K562 (cell line): ENCODE data around the gene ANO7. TPM values are rescaled to one million over a fixed set of nuclear protein-coding genes. Genes with fewer than 3 reads are reported as not detected.

ENCODE experiments used
- ATAC-seq: fragments of 200-7000 bp; cut with Tn5 transposase; 3 replicates; pipeline ENCODE4 v1.9.1; 2020; ENCODE audit warnings: moderate library complexity
- BruUV-seq: library from RNA; stranded (reverse); fragments of 400-500 nt; replicated peaks from 2 replicates; lab custom pipeline; 2021; lab: Mats Ljungman, UMichigan
- CTCF ChIA-PET: fragments of 300-600 bp; formaldehyde crosslinking; extraction: SDS; loops from one replicate; lab custom pipeline; 2021; ENCODE audit warnings: low intra/inter-chr PET ratio; lab: Yijun Ruan, JAX
- POLR2A ChIA-PET: fragments of 300-600, 350-650 bp; sonication (Branson Sonifier 250); formaldehyde crosslinking; extraction: SDS; loops from one replicate; lab custom pipeline; 2021; ENCODE audit warnings: antibody characterized with exemption, inconsistent platforms; lab: Yijun Ruan, JAX
- DNase-seq, 4 experiments: peaks; one replicate each; pipeline versions ENCODE4 v3.0.0 to v3.0.0-alpha.2; 2011 to 2018; ENCODE audit warnings: low spot score in 3 of 4, mixed read lengths in 3 of 4; ENCODE audit errors: extremely low read depth in 1 of 4
- FAIRE-seq: peaks from 2 replicates; lab custom pipeline; 2011; peaks lifted over from hg19 to GRCh38; lab: Jason Lieb, UNC
- H2AFZ ChIP-seq: 2 replicates; pipeline ENCODE4 v1.6.0; 2011; ENCODE audit warnings: low read depth, low read length, control low read depth, inconsistent platforms
- H3K27ac ChIP-seq: fragments of 200-600 bp; 3 replicates; pipeline ENCODE4 v1.8.0; 2011; ENCODE audit warnings: low read depth, mild to moderate bottlenecking, control low read depth, inconsistent platforms, low read length, moderate library complexity, mixed read lengths; ENCODE audit errors: extremely low read depth
- H3K27me3 ChIP-seq, 2 experiments: fragments of 300-600 bp in 1 of 2; 2 replicates in 1 of 2; 3 replicates in 1 of 2; pipeline versions ENCODE4 v1.6.0 to v1.8.0; 2011; ENCODE audit warnings: inconsistent platforms in 2 of 2, low read length in 2 of 2, mild to moderate bottlenecking in 1 of 2, mixed read lengths in 1 of 2, moderate library complexity in 1 of 2; ENCODE audit not compliant: control insufficient read depth in 2 of 2, insufficient read depth in 2 of 2
- H3K36me3 ChIP-seq: fragments of 300-600 bp; 3 replicates; pipeline ENCODE4 v1.8.0; 2011; ENCODE audit warnings: mild to moderate bottlenecking, low read length, inconsistent platforms; ENCODE audit not compliant: control insufficient read depth, insufficient read depth
- H3K4me1 ChIP-seq, 2 experiments: fragments of 200-600 bp in 1 of 2; replicated peaks in 1 of 2; 2 replicates in 1 of 2; 3 replicates in 1 of 2; pipeline versions ENCODE4 v1.5.1 to v1.8.0; 2011; ENCODE audit warnings: inconsistent platforms in 2 of 2, low read length in 2 of 2, mild to moderate bottlenecking in 1 of 2, mixed read lengths in 1 of 2, moderate library complexity in 1 of 2; ENCODE audit not compliant: control insufficient read depth in 2 of 2, insufficient read depth in 2 of 2
- H3K4me2 ChIP-seq: 2 replicates; pipeline ENCODE4 v1.6.1; 2011; ENCODE audit warnings: low read length, control low read depth, inconsistent platforms, mixed read lengths; ENCODE audit not compliant: insufficient read depth
- H3K4me3 ChIP-seq: fragments of 200-600 bp; sonication (generic), shearing (Covaris generic); 2 replicates; pipeline ENCODE4 v1.5.1; 2016; ENCODE audit warnings: control low read depth, inconsistent platforms
- H3K79me2 ChIP-seq: fragments of 200-600 bp; 3 replicates; pipeline ENCODE4 v1.8.0; 2011; ENCODE audit warnings: low read length, inconsistent platforms; ENCODE audit not compliant: control insufficient read depth, insufficient read depth
- H3K9ac ChIP-seq, 2 experiments: 2 replicates each; pipeline versions ENCODE4 v1.6.0 to v1.6.1; 2011; ENCODE audit warnings: low read depth in 2 of 2, low read length in 2 of 2, control low read depth in 1 of 2, inconsistent platforms in 1 of 2, mild to moderate bottlenecking in 1 of 2, mixed read lengths in 1 of 2; ENCODE audit not compliant: insufficient read depth in 1 of 2
- H3K9me1 ChIP-seq: one replicate; pipeline ENCODE4 v1.6.0; 2011; ENCODE audit warnings: inconsistent platforms, mild to moderate bottlenecking, low read length, moderate library complexity; ENCODE audit not compliant: control insufficient read depth, insufficient read depth
- H3K9me3 ChIP-seq: replicated peaks from 2 replicates; pipeline ENCODE4 v1.5.1; 2011; ENCODE audit warnings: low read depth, low read length, inconsistent platforms; ENCODE audit not compliant: control insufficient read depth, insufficient read depth
- H4K20me1 ChIP-seq: replicated peaks from 2 replicates; pipeline ENCODE4 v1.6.1; 2011; ENCODE audit warnings: low read length, inconsistent platforms, mixed read lengths; ENCODE audit not compliant: control insufficient read depth, insufficient read depth
- NFATC3 ChIP-seq: fragments of 450-650 bp; IDR thresholded peaks from 2 replicates; pipeline ENCODE4 v1.6.1; 2017; ENCODE audit warnings: mild to moderate bottlenecking
- WGBS: fragments of 100-300 bp; shearing (Covaris generic); methylation state at CpG from one replicate; pipeline ENCODE4 v1.1.6; 2016; ENCODE audit warnings: low coverage, mixed read lengths; ENCODE audit not compliant: insufficient coverage; ENCODE audit errors: missing lambda C conversion rate; 5-methylcytosine and 5-hydroxymethylcytosine counted together
- in situ Hi-C: fragments of 300-500 bp; cut with MboI; formaldehyde crosslinking; loops from 4 replicates; pipeline ENCODE4 v1.15.0; 2018; ENCODE audit warnings: inconsistent platforms, mixed read lengths
- intact Hi-C: fragments of 100-400 bp; cut with micrococcal nuclease; formaldehyde crosslinking; loops from 2 replicates; pipeline ENCODE4 v1.14.2; 2022
- polyA plus RNA-seq, 8 experiments: library from polyadenylated mRNA; depleted of rRNA in 4 of 8; stranded (reverse) in 5 of 8; unstranded in 3 of 8; fragments of >200 nt; fragmentation: Nextera tagmentation in 2 of 8; fragmentation: Illumina TruSeq in 1 of 8; extraction: Ambion mirVana in 2 of 8; extraction: Trizol in 1 of 8; gene quantifications; 2 replicates each; pipeline versions ENCODE4 v1.2.1 to v1.2.3, GENCODE V29; 2011 to 2014; ENCODE audit warnings: inconsistent platforms in 1 of 8, missing spikeins in 1 of 8
- total RNA-seq, 7 experiments: library from RNA; depleted of rRNA in 6 of 7; stranded (reverse); fragments of >200 nt in 6 of 7; fragmentation: Illumina TruSeq in 2 of 7; extraction: Trizol in 2 of 7; gene quantifications; 2 replicates each; pipeline versions ENCODE4 v1.2.1 to v1.2.3, GENCODE V29; 2011 to 2021; ENCODE audit warnings: low replicate concordance in 1 of 7
- TF ChIP-seq, protein P1 (sequence below): sonication (generic); formaldehyde crosslinking; IDR thresholded peaks from 2 replicates; pipeline ENCODE4 v1.8.0; 2023; ENCODE audit warnings: mild to moderate bottlenecking, missing genetic modification reagents
- TF ChIP-seq, protein P2 (sequence below), 2 experiments: fragments of 450-650 bp in 1 of 2; sonication (generic) in 1 of 2; formaldehyde crosslinking in 1 of 2; IDR thresholded peaks; 2 replicates each; pipeline versions ENCODE4 v1.7.1 to v1.9.0; 2016 to 2022; ENCODE audit warnings: inconsistent platforms in 1 of 2, mild to moderate bottlenecking in 1 of 2, missing genetic modification reagents in 1 of 2
- TF ChIP-seq, protein P3 (sequence below): fragments of 450-650 bp; conservative IDR thresholded peaks from 2 replicates; pipeline ENCODE4 v1.6.1; 2016; ENCODE audit warnings: missing genetic modification characterization, low read depth, mild to moderate bottlenecking, missing compliant biosample characterization, moderate library complexity

The ANO7 gene
- total and polyA plus RNA-seq, 9 of the 15 experiments (the other 6 are each of a cell fraction or from before 2014, with no cell fraction given), result 0.28 to 5.1 (median 1.1) TPM

DNA sequence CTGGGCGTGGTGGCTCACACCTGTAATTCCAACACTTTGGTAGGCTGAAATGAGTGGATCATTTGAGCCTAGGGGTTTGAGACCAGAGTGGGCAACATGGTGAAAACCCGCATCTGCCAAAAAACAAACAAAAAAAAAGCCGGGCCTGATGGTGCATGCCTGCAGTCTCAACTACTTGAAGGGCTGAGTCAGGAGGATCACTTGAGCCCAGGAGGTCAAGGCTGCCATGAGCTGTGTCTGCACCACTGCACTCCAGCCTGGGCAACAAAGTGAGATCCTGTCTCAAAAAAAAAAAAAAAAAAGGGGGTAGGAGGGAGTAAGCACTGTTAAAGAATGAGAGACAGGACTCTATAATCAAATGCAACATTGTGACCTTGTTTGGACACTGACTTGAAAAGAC is 72.4 kb downstream of the ANO7 start (continued):
- TF ChIP-seq, protein P1, sequence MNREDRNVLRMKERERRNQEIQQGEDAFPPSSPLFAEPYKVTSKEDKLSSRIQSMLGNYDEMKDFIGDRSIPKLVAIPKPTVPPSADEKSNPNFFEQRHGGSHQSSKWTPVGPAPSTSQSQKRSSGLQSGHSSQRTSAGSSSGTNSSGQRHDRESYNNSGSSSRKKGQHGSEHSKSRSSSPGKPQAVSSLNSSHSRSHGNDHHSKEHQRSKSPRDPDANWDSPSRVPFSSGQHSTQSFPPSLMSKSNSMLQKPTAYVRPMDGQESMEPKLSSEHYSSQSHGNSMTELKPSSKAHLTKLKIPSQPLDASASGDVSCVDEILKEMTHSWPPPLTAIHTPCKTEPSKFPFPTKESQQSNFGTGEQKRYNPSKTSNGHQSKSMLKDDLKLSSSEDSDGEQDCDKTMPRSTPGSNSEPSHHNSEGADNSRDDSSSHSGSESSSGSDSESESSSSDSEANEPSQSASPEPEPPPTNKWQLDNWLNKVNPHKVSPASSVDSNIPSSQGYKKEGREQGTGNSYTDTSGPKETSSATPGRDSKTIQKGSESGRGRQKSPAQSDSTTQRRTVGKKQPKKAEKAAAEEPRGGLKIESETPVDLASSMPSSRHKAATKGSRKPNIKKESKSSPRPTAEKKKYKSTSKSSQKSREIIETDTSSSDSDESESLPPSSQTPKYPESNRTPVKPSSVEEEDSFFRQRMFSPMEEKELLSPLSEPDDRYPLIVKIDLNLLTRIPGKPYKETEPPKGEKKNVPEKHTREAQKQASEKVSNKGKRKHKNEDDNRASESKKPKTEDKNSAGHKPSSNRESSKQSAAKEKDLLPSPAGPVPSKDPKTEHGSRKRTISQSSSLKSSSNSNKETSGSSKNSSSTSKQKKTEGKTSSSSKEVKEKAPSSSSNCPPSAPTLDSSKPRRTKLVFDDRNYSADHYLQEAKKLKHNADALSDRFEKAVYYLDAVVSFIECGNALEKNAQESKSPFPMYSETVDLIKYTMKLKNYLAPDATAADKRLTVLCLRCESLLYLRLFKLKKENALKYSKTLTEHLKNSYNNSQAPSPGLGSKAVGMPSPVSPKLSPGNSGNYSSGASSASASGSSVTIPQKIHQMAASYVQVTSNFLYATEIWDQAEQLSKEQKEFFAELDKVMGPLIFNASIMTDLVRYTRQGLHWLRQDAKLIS (CRISPR knock-in tag), result no peak

GRCh38 chr2:241261628-241262027 is 73.2 kb downstream of the ANO7 start:
- intact Hi-C loops (no loop called here), in situ Hi-C loops (no loop called here)
- peaks cover under 1% of the 10 kb centered on the region; the same call in 1 of the 3 replicates for H3K79me2 ChIP-seq
- no peaks in the 10 kb centered on the region for H3K4me1 ChIP-seq
- peaks cover 85% of the 10 kb centered on the region for H3K36me3 ChIP-seq
- DNase-seq, result no peak
- no peak overlapping the region for H3K27ac ChIP-seq
- H3K4me3 ChIP-seq, result no peak overlapping the region
- no peaks in the 10 kb centered on the region; the same call in 1 of the 2 replicates for H4K20me1 ChIP-seq
- WGBS, result 90% methylated on average over 3 of the region's 4 CpGs
- FAIRE-seq, result no peak
- H3K4me2 ChIP-seq, result no peak overlapping the region
- POLR2A ChIA-PET, result interaction anchor here (0.6 to 1.3 kb wide), 3 partner anchors 9 to 34 kb away, joined by 3 read pairs; no protein-coding TSS in a partner anchor
- CTCF ChIA-PET, result no interaction called here
- no peak overlapping the region for H3K9ac ChIP-seq
- ATAC-seq, result no peak
- no TSS peak for BruUV-seq
- H3K27me3 ChIP-seq, result no peaks in the 10 kb centered on the region
- TF ChIP-seq, protein P2, sequence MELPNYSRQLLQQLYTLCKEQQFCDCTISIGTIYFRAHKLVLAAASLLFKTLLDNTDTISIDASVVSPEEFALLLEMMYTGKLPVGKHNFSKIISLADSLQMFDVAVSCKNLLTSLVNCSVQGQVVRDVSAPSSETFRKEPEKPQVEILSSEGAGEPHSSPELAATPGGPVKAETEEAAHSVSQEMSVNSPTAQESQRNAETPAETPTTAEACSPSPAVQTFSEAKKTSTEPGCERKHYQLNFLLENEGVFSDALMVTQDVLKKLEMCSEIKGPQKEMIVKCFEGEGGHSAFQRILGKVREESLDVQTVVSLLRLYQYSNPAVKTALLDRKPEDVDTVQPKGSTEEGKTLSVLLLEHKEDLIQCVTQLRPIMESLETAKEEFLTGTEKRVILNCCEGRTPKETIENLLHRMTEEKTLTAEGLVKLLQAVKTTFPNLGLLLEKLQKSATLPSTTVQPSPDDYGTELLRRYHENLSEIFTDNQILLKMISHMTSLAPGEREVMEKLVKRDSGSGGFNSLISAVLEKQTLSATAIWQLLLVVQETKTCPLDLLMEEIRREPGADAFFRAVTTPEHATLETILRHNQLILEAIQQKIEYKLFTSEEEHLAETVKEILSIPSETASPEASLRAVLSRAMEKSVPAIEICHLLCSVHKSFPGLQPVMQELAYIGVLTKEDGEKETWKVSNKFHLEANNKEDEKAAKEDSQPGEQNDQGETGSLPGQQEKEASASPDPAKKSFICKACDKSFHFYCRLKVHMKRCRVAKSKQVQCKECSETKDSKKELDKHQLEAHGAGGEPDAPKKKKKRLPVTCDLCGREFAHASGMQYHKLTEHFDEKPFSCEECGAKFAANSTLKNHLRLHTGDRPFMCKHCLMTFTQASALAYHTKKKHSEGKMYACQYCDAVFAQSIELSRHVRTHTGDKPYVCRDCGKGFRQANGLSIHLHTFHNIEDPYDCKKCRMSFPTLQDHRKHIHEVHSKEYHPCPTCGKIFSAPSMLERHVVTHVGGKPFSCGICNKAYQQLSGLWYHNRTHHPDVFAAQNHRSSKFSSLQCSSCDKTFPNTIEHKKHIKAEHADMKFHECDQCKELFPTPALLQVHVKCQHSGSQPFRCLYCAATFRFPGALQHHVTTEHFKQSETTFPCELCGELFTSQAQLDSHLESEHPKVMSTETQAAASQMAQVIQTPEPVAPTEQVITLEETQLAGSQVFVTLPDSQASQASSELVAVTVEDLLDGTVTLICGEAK (IDR thresholded peaks at IDR 0.05), result no peak
- TF ChIP-seq, protein P2 (CRISPR knock-in tag; IDR thresholded peaks at IDR 0.05), result no peak
- TF ChIP-seq NFATC3, result no peak
- TF ChIP-seq, protein P3, sequence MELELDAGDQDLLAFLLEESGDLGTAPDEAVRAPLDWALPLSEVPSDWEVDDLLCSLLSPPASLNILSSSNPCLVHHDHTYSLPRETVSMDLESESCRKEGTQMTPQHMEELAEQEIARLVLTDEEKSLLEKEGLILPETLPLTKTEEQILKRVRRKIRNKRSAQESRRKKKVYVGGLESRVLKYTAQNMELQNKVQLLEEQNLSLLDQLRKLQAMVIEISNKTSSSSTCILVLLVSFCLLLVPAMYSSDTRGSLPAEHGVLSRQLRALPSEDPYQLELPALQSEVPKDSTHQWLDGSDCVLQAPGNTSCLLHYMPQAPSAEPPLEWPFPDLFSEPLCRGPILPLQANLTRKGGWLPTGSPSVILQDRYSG (tag), result no peak
- H2AFZ ChIP-seq, result no peak overlapping the region
- H3K9me1 ChIP-seq, result no peaks in the 10 kb centered on the region
- no peaks in the 10 kb centered on the region for H3K9me3 ChIP-seq
